ENCODE measurements around the gene ABHD3. TPM values are rescaled to one million over a fixed set of nuclear protein-coding genes. Genes with fewer than 3 reads are reported as not detected.
"Not testable (repeated sequence)": the region's sequence is repeated elsewhere in the genome, so short reads cannot be mapped to it uniquely, and the experiment has no call there.

Gene ABHD3
- total RNA-seq, 2 experiments from 2014 or later = 154 to 169 TPM

DNA sequence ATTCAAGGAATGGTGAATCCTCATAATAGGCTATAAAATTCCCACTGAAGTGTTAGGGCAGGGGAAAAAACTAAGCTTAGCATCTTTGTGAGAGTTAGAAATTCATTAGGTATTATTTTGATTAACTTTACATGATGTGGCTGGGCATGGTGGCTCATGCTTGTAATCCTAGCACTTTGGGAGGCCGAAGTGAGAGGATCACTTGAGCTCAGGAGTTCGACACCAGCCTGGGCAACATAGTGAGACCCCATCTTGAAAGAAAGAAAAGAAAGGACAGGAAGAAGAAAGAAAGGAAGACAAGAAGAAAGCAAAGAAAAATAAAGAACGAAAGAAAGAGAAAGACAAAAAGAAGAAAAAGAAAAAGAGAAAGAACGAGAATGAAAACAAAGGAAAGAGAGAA, 52.5 kb downstream of the ABHD3 start:
- TF ChIP-seq EZH2phosphoT487 (IDR thresholded peaks at IDR 0.05; ENCODE audit: borderline replicate concordance, low read depth, low read length) = no peak
- TF ChIP-seq, protein P1, sequence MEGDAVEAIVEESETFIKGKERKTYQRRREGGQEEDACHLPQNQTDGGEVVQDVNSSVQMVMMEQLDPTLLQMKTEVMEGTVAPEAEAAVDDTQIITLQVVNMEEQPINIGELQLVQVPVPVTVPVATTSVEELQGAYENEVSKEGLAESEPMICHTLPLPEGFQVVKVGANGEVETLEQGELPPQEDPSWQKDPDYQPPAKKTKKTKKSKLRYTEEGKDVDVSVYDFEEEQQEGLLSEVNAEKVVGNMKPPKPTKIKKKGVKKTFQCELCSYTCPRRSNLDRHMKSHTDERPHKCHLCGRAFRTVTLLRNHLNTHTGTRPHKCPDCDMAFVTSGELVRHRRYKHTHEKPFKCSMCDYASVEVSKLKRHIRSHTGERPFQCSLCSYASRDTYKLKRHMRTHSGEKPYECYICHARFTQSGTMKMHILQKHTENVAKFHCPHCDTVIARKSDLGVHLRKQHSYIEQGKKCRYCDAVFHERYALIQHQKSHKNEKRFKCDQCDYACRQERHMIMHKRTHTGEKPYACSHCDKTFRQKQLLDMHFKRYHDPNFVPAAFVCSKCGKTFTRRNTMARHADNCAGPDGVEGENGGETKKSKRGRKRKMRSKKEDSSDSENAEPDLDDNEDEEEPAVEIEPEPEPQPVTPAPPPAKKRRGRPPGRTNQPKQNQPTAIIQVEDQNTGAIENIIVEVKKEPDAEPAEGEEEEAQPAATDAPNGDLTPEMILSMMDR (conservative IDR thresholded peaks at IDR 0.05; ENCODE audit: low read length) = no peak

DNA sequence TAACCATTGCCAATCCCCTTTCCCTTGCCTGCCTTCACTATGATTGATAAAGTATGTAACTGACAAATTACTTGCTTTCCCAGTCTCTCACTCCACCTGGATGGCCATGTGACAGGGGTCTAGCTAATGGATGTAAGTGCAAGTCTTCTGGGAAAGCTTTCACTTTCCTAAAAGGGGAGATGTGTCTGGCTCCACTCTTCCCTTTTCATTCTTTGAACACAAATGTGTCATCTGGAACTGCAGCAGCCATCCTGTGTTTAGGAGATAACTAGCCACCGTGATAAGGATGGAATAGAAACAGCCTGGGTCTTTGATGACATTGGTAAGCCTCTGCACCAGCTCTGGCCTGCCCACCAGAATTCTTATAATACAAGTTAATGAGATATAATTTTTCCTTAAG, 54.3 kb downstream of the ABHD3 start:
- POLR2A ChIA-PET = interaction anchor here (0.6 kb wide), 1 partner anchor 9 kb away, joined by 4 read pairs; no protein-coding TSS in a partner anchor
- TF ChIP-seq EZH2phosphoT487 (IDR thresholded peaks at IDR 0.05; ENCODE audit: borderline replicate concordance, low read depth, low read length) = no peak
- TF ChIP-seq, protein P1 (conservative IDR thresholded peaks at IDR 0.05; ENCODE audit: low read length) = no peak
- Histone ChIP-seq H2AFZ (ENCODE audit: low read length) (no peak overlapping the region), H3K4me2 (ENCODE audit: low read length) (no peak overlapping the region), H3K36me3 (ENCODE audit: insufficient read depth, low read length) (peaks cover 76% of the 10 kb centered on the region), H3K4me1 (ENCODE audit: insufficient read depth, low read length, poor library complexity, severe bottlenecking) (no peaks in the 10 kb centered on the region), H3K4me3 (ENCODE audit: low read depth, low read length, poor library complexity, severe bottlenecking) (no peak overlapping the region), H3K79me2 (ENCODE audit: insufficient read depth, low read depth, low read length) (no peaks in the 10 kb centered on the region), H3K9me2 (ENCODE audit: insufficient read depth, low read length) (no peaks in the 10 kb centered on the region), H3K9me3 (ENCODE audit: low read length) (no peaks in the 10 kb centered on the region), H3K27ac (ENCODE audit: low read depth, low read length, poor library complexity, severe bottlenecking) (no peak overlapping the region), H4K20me1 (ENCODE audit: insufficient read depth, low read length) (no peaks in the 10 kb centered on the region)
- intact Hi-C loops (cut with micrococcal nuclease; ENCODE audit: unreplicated experiment) = no loop called here
- CTCF ChIA-PET (ENCODE audit: unreplicated experiment) = no interaction called here
- no TSS peak for BruUV-seq (replicated peaks)
- DNase-seq (ENCODE audit: low spot score) = no peak

More for the DNA sequence above, 52.5 kb downstream of the ABHD3 start:
- H3K79me2 ChIP-seq (ENCODE audit: insufficient read depth, low read depth, low read length) = no peaks in the 10 kb centered on the region
- H3K27ac ChIP-seq (ENCODE audit: low read depth, low read length, poor library complexity, severe bottlenecking) = no peak overlapping the region
- no peak for DNase-seq (ENCODE audit: low spot score)
- H3K4me2 ChIP-seq (ENCODE audit: low read length) = no peak overlapping the region
- no peaks in the 10 kb centered on the region for H3K9me3 ChIP-seq (ENCODE audit: low read length)
- POLR2A ChIA-PET = interaction anchor here (0.6 to 1.2 kb wide), 2 partner anchors 9 to 1816 kb away, joined by 4 read pairs; no protein-coding TSS in a partner anchor
- peaks cover 89% of the 10 kb centered on the region for H3K36me3 ChIP-seq (ENCODE audit: insufficient read depth, low read length)
- H3K9me2 ChIP-seq (ENCODE audit: insufficient read depth, low read length) = no peaks in the 10 kb centered on the region
- H3K4me1 ChIP-seq (ENCODE audit: insufficient read depth, low read length, poor library complexity, severe bottlenecking) = no peaks in the 10 kb centered on the region
- no peaks in the 10 kb centered on the region for H4K20me1 ChIP-seq (ENCODE audit: insufficient read depth, low read length)
- BruUV-seq (replicated peaks) = no TSS peak
- CTCF ChIA-PET (ENCODE audit: unreplicated experiment) = no interaction called here
- H3K4me3 ChIP-seq (ENCODE audit: low read depth, low read length, poor library complexity, severe bottlenecking) = no peak overlapping the region
- intact Hi-C loops (cut with micrococcal nuclease; ENCODE audit: unreplicated experiment) = no loop called here
- no peak overlapping the region for H2AFZ ChIP-seq (ENCODE audit: low read length)

DNA sequence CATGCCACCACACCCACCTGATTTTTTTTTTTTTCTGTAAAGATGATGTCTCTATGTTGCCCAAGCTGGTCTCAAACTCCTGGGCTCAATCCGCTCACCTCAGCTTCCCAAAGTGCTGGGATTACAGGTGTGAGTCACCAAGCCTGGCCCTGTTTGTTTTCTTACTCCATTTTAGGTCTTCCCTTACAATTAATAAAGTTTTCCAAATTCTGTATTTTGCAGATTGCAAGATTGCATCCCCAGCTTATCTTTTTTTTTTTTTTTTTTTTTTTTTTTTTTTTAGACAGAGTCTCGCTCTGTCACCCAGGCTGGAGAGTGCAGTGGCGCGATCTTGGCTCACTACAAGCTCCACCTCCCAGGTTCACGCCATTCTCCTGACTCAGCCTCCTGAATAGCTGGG, 64.2 kb downstream of the ABHD3 start:
- CTCF ChIA-PET (ENCODE audit: unreplicated experiment); H3K4me3 ChIP-seq (ENCODE audit: low read depth, low read length, poor library complexity, severe bottlenecking); H3K4me1 ChIP-seq (ENCODE audit: insufficient read depth, low read length, poor library complexity, severe bottlenecking); DNase-seq (ENCODE audit: low spot score); H3K9me2 ChIP-seq (ENCODE audit: insufficient read depth, low read length); H3K27ac ChIP-seq (ENCODE audit: low read depth, low read length, poor library complexity, severe bottlenecking); H3K9me3 ChIP-seq (ENCODE audit: low read length); H3K4me2 ChIP-seq (ENCODE audit: low read length); BruUV-seq (replicated peaks); H4K20me1 ChIP-seq (ENCODE audit: insufficient read depth, low read length); H3K79me2 ChIP-seq (ENCODE audit: insufficient read depth, low read depth, low read length); intact Hi-C loops (cut with micrococcal nuclease; ENCODE audit: unreplicated experiment); H2AFZ ChIP-seq (ENCODE audit: low read length): not testable (repeated sequence)
- H3K36me3 ChIP-seq (ENCODE audit: insufficient read depth, low read length) = peaks cover 33% of the 10 kb centered on the region
- POLR2A ChIA-PET = interaction anchor here (0.6 to 0.7 kb wide), 3 partner anchors 9 to 226 kb away, joined by 3 to 7 read pairs (median 7); no protein-coding TSS in a partner anchor
